GM21619 (cell line): ENCODE measurements around the gene PMF1.
"Not testable (repeated sequence)": the region's sequence is repeated elsewhere in the genome, so short reads cannot be mapped to it uniquely, and the experiment has no call there.

Experiments
- ATAC-seq: cut with Tn5 transposase; IDR thresholded peaks from one replicate; pipeline ENCODE4 v1.9.1; 2021; ENCODE audit not compliant: unreplicated experiment

PMF1 gene, protein sequence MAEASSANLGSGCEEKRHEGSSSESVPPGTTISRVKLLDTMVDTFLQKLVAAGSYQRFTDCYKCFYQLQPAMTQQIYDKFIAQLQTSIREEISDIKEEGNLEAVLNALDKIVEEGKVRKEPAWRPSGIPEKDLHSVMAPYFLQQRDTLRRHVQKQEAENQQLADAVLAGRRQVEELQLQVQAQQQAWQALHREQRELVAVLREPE

DNA sequence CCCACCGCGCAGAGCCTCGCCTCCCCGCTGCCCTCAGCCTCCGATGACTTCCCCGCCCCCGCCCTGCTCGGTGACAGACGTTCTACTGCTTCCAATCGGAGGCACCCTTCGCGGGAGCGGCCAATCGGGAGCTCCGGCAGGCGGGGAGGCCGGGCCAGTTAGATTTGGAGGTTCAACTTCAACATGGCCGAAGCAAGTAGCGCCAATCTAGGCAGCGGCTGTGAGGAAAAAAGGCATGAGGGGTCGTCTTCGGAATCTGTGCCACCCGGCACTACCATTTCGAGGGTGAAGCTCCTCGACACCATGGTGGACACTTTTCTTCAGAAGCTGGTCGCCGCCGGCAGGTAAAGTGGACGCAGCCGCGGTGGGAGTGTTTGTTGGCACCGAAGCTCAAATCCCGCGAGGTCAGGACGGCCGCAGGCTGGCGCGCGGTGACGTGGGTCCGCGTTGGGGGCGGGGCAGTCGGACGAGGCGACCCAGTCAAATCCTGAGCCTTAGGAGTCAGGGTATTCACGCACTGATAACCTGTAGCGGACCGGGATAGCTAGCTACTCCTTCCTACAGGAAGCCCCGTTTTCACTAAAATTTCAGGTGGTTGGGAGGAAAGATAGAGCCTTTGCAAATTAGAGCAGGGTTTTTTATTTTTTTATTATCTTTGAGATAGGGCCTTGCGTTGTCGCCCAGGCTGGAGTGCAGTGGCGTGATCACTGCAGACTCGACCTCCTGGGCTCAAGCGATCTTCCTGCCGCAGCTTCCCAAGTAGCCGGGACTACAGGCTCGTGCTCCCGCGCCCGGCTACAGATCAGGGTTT lies at the start of gene PMF1:
PMF1 (plus strand) TSS at position 175 of the 811 bp plus-strand sequence; CDS start at position 184, 9 bp downstream.
- ATAC-seq = peak; percentile 85

DNA sequence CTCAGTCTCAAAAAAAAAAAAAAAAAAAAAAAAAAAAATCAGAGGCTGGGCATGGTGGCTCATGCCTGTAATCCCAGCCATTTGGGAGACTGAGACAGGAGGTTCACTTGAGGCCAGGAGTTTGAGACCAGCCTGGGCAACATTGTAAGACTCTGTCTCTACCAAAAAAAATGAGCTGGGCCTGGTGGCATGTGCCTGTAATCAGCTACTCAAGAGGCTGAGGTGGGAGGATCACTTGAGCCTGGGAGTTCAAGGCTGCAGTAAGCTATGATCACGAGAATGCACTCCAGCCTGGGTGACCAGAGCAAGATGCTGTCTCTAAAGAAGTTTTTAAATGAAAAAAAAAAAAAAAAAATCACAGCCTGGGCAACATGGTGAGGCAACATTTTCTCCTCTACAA lies 49.1 kb upstream of the PMF1 start:
- no peak for ATAC-seq

- no peak for ATAC-seq
These were observed 48.5 kb upstream of the PMF1 start for GRCh38 chr1:156164125-156164831.

GRCh38 chr1:156165083-156165482 lies 47.7 kb upstream of the PMF1 start:
- ATAC-seq = no peak

GRCh38 chr1:156167536-156167935 lies 45.3 kb upstream of the PMF1 start:
- no peak for ATAC-seq

GRCh38 chr1:156172696-156173470 lies 39.9 kb upstream of the PMF1 start:
- no peak for ATAC-seq

DNA sequence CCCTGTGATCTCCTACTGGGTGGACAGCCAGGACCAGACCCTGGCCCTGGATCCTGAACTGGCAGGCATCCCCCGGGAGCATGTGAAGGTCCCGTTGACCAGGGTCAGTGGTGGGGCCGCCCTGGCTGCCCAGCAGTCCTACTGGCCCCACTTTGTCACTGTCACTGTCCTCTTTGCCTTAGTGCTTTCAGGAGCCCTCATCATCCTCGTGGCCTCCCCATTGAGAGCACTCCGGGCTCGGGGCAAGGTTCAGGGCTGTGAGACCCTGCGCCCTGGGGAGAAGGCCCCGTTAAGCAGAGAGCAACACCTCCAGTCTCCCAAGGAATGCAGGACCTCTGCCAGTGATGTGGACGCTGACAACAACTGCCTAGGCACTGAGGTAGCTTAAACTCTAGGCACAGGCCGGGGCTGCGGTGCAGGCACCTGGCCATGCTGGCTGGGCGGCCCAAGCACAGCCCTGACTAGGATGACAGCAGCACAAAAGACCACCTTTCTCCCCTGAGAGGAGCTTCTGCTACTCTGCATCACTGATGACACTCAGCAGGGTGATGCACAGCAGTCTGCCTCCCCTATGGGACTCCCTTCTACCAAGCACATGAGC lies 36.1 kb upstream of the PMF1 start:
- ATAC-seq = no peak

GRCh38 chr1:156177919-156178654 lies 34.7 kb upstream of the PMF1 start:
- no peak for ATAC-seq

DNA sequence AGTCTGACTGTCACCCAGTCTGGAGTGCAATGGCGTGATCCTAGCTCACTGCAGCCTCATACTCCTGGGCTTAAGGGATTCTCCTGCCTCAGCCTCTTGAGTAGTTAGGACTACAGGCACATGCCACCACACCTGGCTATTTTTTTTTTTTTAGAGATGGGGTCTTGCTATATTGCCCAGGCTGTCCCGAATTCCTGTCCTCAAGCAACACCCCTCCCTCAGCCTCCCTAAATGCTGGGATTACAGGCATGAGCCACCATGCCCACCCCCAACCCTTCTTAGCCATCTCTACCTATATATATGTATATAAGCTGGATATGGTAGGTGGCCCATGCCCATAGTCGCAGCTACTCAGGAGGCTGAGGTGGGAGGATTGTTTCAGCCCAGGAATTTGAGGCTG lies 32.3 kb upstream of the PMF1 start:
- no peak for ATAC-seq

- not testable (repeated sequence) for ATAC-seq
These were observed 31.3 kb upstream of the PMF1 start for GRCh38 chr1:156181391-156181924.

GRCh38 chr1:156182010-156182779 lies 30.6 kb upstream of the PMF1 start:
- ATAC-seq = not testable (repeated sequence)

DNA sequence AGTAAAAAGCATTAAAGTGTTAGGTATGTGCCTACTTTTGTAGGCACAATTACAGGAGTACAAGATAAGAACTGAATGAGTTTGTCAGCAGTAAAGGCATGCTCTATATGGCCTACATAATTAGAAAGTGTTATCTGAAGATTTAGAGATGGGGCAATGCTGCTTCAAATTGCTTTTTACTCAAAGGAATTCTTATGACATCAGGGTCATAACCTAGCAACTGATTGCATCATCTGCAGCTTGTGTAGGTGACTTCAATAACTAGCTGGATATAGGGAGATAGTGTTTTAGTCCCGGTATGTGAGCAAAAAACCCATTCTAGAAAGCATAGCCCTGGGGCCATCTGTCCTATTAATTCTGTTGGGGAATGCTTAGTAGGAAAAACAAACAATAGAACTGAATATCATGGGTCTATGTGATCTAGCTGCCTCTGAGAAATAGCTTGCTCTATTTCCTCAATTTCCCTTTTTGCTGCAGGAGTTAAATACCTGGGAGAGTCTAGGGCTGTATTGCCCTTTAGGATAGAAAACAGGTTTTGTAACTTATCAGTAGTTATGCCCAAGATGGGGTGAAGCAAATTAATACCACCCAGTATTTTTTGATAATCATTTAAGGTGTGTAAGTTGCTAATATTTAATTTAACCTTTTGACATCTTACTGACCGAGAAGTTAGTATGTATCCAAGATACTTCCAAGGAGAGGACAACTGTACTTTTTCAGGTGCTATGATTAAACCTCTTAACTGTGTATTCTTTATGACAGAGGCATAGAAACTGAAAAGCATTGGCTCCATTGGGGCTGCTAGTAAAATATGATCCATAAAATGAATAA lies 26.2 kb upstream of the PMF1 start:
- not testable (repeated sequence) for ATAC-seq

GRCh38 chr1:156190265-156190664 lies 22.5 kb upstream of the PMF1 start:
- not testable (repeated sequence) for ATAC-seq

DNA sequence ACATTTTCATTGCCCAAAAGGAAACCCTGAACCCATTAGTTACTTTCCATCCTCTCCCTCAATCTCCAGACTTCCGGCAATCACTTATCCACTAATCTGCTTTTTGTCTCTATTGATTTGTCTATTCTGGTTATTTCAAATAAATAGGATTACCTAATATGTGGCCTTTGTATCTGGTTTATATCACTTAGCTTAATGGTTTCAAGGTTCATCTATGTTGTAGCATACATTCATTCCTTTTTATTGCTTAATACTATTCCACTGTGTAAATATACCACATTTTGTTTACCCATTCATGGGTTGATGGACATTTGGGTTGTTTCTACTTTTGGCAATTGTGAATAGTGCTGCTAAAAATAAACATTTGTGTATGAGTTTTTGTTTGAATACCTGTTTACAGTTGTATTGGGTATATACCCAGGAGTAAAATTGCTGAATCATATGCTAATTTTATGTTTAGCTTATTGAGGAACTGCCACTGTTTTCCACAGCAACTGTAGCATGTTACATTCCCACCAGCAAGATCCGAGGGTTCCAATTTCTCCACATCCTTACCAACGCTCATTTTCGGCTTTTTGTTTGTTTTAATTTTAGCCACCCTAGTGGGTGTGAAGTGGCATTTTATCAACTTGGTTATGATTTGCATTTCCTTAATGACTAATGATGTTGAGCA lies 21.4 kb upstream of the PMF1 start:
- no peak for ATAC-seq

- ATAC-seq = no peak
These were observed 19.7 kb upstream of the PMF1 start for GRCh38 chr1:156193208-156193487.

DNA sequence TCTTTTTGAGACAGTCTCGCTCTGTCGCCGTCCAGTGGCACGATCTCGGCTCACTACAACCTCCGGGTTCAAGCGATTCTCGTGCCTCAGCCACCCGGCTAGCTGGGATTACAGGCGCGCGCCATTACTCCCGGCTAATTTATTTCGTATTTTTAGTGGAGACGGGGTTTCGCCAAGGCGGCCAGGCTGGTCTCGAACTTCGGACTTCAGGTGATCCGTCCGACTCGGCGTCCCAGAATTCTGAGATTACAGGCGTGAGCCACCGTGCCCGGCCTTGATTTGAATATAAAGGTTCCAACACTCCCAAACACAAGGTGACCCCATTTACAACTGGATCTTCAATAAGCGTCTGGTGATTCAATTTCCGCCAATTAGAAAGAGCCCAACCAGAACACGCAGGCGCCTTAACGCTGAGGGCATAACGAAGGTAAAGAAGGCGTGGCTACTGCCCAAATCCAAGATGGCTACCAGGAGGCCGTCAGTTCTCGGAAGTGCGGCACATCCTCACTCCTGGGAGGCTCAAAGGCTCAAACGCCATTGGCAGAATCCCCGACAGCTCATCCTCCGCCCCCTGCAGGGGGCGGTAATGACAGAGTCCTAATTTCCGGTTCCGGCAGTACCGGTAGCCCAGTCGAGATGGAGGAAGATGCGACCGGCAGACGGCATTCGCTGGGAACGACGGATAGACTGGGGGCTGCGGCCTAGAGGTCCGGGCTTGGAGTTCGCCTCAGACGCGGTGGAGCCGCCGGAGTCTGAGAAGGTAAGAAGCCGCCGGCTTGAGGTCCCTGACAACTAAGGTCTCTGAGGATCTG lies 19.1 kb upstream of the PMF1 start, which contains the start of gene SLC25A44:
SLC25A44 (plus strand) TSS at position 617 of the 812 bp plus-strand sequence. CDS start 5,744 bp downstream, outside the sequence.
- ATAC-seq = peak; percentile 89

DNA sequence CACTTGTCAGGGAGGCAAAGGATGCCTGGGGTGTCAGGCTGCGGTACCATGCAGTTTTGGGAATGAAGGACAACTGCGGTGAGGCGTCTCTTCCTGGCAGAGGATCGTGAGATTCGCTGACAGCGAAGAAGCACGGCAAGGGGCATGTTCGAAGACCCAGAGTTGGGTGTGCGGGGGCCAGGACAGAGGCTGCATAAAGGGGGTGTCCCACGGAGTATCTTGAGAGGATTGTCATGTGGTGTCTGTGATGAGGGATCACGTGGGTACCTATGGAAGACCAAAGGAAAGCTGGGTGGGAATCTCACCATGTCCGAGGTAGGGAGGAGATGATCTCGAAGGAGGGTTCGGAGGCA lies 18.5 kb upstream of the PMF1 start:
- peak; percentile 6 for ATAC-seq
